Astrocyte (in vitro differentiated cells and primary cell): Measurements from ENCODE around the gene ZFYVE28. TPM values are rescaled to one million over a fixed set of nuclear protein-coding genes. Genes with fewer than 3 reads are reported as not detected.
"Not testable (repeated sequence)": the region's sequence is repeated elsewhere in the genome, so short reads cannot be mapped to it uniquely, and the experiment has no call there.

ENCODE experiments used
- DNase-seq: peaks from one replicate; pipeline ENCODE4 v3.0.0-alpha.2; 2010; ENCODE audit warnings: low read depth
- FAIRE-seq: peaks from 2 replicates; lab custom pipeline; 2011; peaks lifted over from hg19 to GRCh38; lab: Jason Lieb, UNC
- H2AFZ ChIP-seq: 2 replicates; pipeline ENCODE4 v1.6.0; 2012; ENCODE audit warnings: low read depth, low read length, inconsistent platforms
- H3K27ac ChIP-seq: 2 replicates; pipeline ENCODE4 v1.5.1; 2011; ENCODE audit warnings: low read depth, low read length, inconsistent platforms
- H3K27me3 ChIP-seq: 2 replicates; pipeline ENCODE4 v1.6.0; 2011; ENCODE audit warnings: low read length, inconsistent platforms; ENCODE audit not compliant: insufficient read depth
- H3K36me3 ChIP-seq: 2 replicates; pipeline ENCODE4 v1.5.1; 2011; ENCODE audit warnings: low read length, inconsistent platforms; ENCODE audit not compliant: insufficient read depth
- H3K4me1 ChIP-seq: 2 replicates; pipeline ENCODE4 v1.5.1; 2011; ENCODE audit warnings: low read length, inconsistent platforms; ENCODE audit not compliant: insufficient read depth
- H3K4me2 ChIP-seq: 2 replicates; pipeline ENCODE4 v1.6.0; 2012; ENCODE audit warnings: low read length, inconsistent platforms
- H3K4me3 ChIP-seq: 2 replicates; pipeline ENCODE4 v1.5.1; 2011; ENCODE audit warnings: low read depth, mild to moderate bottlenecking, low read length, inconsistent platforms; ENCODE audit not compliant: insufficient read depth
- H3K79me2 ChIP-seq: 2 replicates; pipeline ENCODE4 v1.6.0; 2012; ENCODE audit warnings: mild to moderate bottlenecking, low read length, inconsistent platforms; ENCODE audit not compliant: insufficient read depth
- H3K9ac ChIP-seq: 2 replicates; pipeline ENCODE4 v1.6.0; 2012; ENCODE audit warnings: mild to moderate bottlenecking, low read length, inconsistent platforms
- H3K9me3 ChIP-seq: 2 replicates; pipeline ENCODE4 v1.5.1; 2012; ENCODE audit warnings: low read depth, mild to moderate bottlenecking, low read length, inconsistent platforms; ENCODE audit not compliant: insufficient read depth
- H4K20me1 ChIP-seq: 2 replicates; pipeline ENCODE4 v1.6.0; 2012; ENCODE audit warnings: low read length, inconsistent platforms; ENCODE audit not compliant: insufficient read depth
- H3K27ac Mint-ChIP-seq: one replicate; pipeline ENCODE4 v1.8.0; 2021; ENCODE audit warnings: mild to moderate bottlenecking, mixed read lengths; ENCODE audit not compliant: unreplicated experiment
- H3K27me3 Mint-ChIP-seq: one replicate; pipeline ENCODE4 v1.8.0; 2021; ENCODE audit warnings: low read depth, mixed read lengths; ENCODE audit not compliant: unreplicated experiment
- H3K36me3 Mint-ChIP-seq: one replicate; pipeline ENCODE4 v1.8.0; 2021; ENCODE audit warnings: low read depth, mixed read lengths; ENCODE audit not compliant: unreplicated experiment
- H3K4me1 Mint-ChIP-seq: one replicate; pipeline ENCODE4 v1.8.0; 2021; ENCODE audit warnings: low read depth, mixed read lengths; ENCODE audit not compliant: unreplicated experiment
- H3K4me3 Mint-ChIP-seq: one replicate; pipeline ENCODE4 v1.8.0; 2021; ENCODE audit warnings: mild to moderate bottlenecking, moderate library complexity, mixed read lengths; ENCODE audit not compliant: unreplicated experiment
- H3K9me3 Mint-ChIP-seq: one replicate; pipeline ENCODE4 v1.8.0; 2021; ENCODE audit warnings: mild to moderate bottlenecking, mixed read lengths; ENCODE audit not compliant: unreplicated experiment
- CTCF ChIP-seq: IDR thresholded peaks from 2 replicates; pipeline ENCODE4 v1.5.1; 2011; ENCODE audit warnings: low read depth, mild to moderate bottlenecking, inconsistent platforms, low read length, moderate library complexity; ENCODE audit not compliant: insufficient read depth
- EZH2 ChIP-seq: IDR thresholded peaks from 2 replicates; pipeline ENCODE4 v1.6.1; 2012; ENCODE audit warnings: mild to moderate bottlenecking, low read length, inconsistent platforms; ENCODE audit not compliant: insufficient read depth
- total RNA-seq: library from RNA; stranded (reverse); gene quantifications from 2 replicates; pipeline ENCODE4 v1.2.1, GENCODE V29; 2021

The ZFYVE28 gene
- total RNA-seq, 1 donor from 2014 or later, result 0.68 TPM

GRCh38 chr4:2231082-2231481 is 187.4 kb downstream of the ZFYVE28 start:
- FAIRE-seq, result no peak
- Mint-ChIP-seq H3K9me3 (no peaks in the 10 kb centered on the region), H3K4me1 (no peaks in the 10 kb centered on the region), H3K27ac (no peak overlapping the region), H3K27me3 (no peaks in the 10 kb centered on the region), H3K36me3 (peaks cover 7% of the 10 kb centered on the region), H3K4me3 (no peak overlapping the region)
- Histone ChIP-seq H3K27me3 (no peaks in the 10 kb centered on the region), H4K20me1 (peaks cover 4% of the 10 kb centered on the region), H3K9me3 (no peaks in the 10 kb centered on the region), H3K9ac (no peak overlapping the region), H3K27ac (no peak overlapping the region), H3K4me1 (no peaks in the 10 kb centered on the region), H3K36me3 (peaks cover 12% of the 10 kb centered on the region), H3K79me2 (no peaks in the 10 kb centered on the region), H3K4me3 (no peak overlapping the region), H2AFZ (no peak overlapping the region), H3K4me2 (no peak overlapping the region)
- TF ChIP-seq CTCF, result no peak
- no peak for TF ChIP-seq EZH2
- DNase-seq, result no peak

- Mint-ChIP-seq H3K9me3 (no peaks in the 10 kb centered on the region), H3K27me3 (no peaks in the 10 kb centered on the region), H3K4me1 (no peaks in the 10 kb centered on the region), H3K36me3 (peaks cover 3% of the 10 kb centered on the region), H3K27ac (no peak overlapping the region), H3K4me3 (no peak overlapping the region)
- Histone ChIP-seq H3K36me3 (peaks cover 2% of the 10 kb centered on the region), H3K4me3 (no peak overlapping the region), H3K4me2 (no peak overlapping the region), H3K27me3 (no peaks in the 10 kb centered on the region), H4K20me1 (peaks cover 10% of the 10 kb centered on the region), H3K79me2 (no peaks in the 10 kb centered on the region), H3K4me1 (no peaks in the 10 kb centered on the region), H3K27ac (no peak overlapping the region), H3K9me3 (no peaks in the 10 kb centered on the region), H3K9ac (no peak overlapping the region), H2AFZ (no peak overlapping the region)
- TF ChIP-seq CTCF (no peak), EZH2 (no peak)
- FAIRE-seq (no peak), DNase-seq (no peak)
Observed at GRCh38 chr4:2226261-2226660, 192.2 kb downstream of the ZFYVE28 start.

DNA sequence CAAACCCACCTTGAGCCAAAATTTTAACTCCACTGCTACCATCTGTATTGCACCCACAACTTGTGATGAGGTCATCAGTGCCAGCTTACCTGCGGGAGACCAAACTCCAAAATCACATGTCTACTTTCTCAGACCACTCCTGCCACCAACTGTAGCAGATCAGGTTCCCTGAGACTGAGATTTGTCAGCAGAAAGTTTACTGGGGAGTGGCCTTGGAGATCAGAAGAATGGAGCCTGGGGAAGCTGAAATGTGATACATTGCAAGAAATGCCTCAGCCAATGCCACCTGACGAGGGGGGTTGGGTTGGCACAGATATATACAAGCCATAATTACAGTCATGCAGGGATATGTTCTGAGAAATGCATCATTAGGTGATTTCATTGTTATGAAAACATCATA is 195.6 kb downstream of the ZFYVE28 start:
- no peaks in the 10 kb centered on the region for H3K9me3 Mint-ChIP-seq
- H3K4me1 Mint-ChIP-seq, result peaks cover 10% of the 10 kb centered on the region
- DNase-seq, result no peak
- H3K27ac Mint-ChIP-seq, result no peak overlapping the region
- no peak for FAIRE-seq
- no peaks in the 10 kb centered on the region for H3K9me3 ChIP-seq
- no peaks in the 10 kb centered on the region for H3K79me2 ChIP-seq
- TF ChIP-seq EZH2, result no peak
- no peak for TF ChIP-seq CTCF
- no peak overlapping the region for H3K4me3 ChIP-seq
- no peak overlapping the region for H2AFZ ChIP-seq
- no peak overlapping the region for H3K9ac ChIP-seq
- H3K27me3 Mint-ChIP-seq, result peaks cover 2% of the 10 kb centered on the region
- H3K4me1 ChIP-seq, result peaks cover 4% of the 10 kb centered on the region
- no peak overlapping the region for H3K4me2 ChIP-seq
- H3K27ac ChIP-seq, result no peak overlapping the region
- peaks cover 3% of the 10 kb centered on the region for H3K36me3 Mint-ChIP-seq
- H4K20me1 ChIP-seq, result peaks cover 20% of the 10 kb centered on the region
- peaks cover 2% of the 10 kb centered on the region for H3K36me3 ChIP-seq
- no peaks in the 10 kb centered on the region for H3K27me3 ChIP-seq
- H3K4me3 Mint-ChIP-seq, result no peak overlapping the region

GRCh38 chr4:2221378-2221777 is 197.1 kb downstream of the ZFYVE28 start:
- peaks cover 25% of the 10 kb centered on the region for H4K20me1 ChIP-seq
- not testable (repeated sequence) for H3K4me2 ChIP-seq, H3K27ac Mint-ChIP-seq, H3K4me3 ChIP-seq, H3K27me3 ChIP-seq, H3K27ac ChIP-seq, H3K79me2 ChIP-seq, H3K9me3 Mint-ChIP-seq, H3K4me3 Mint-ChIP-seq, DNase-seq, H3K36me3 Mint-ChIP-seq, H3K4me1 ChIP-seq, FAIRE-seq, H3K36me3 ChIP-seq, H3K9ac ChIP-seq, H2AFZ ChIP-seq, H3K27me3 Mint-ChIP-seq, H3K9me3 ChIP-seq
- peaks cover 12% of the 10 kb centered on the region for H3K4me1 Mint-ChIP-seq
